ENCODE measurements around the gene UHRF2. TPM values are rescaled to one million over a fixed set of nuclear protein-coding genes. Genes with fewer than 3 reads are reported as not detected.
"Not testable (repeated sequence)": the region's sequence is repeated elsewhere in the genome, so short reads cannot be mapped to it uniquely, and the experiment has no call there.

UHRF2 gene
- polyA plus RNA-seq, 6 donors from 2014 or later, result 7.2 to 52.4 (median 23.6) TPM

- no peak overlapping the region for H3K4me3 Mint-ChIP-seq
- H3K4me1 Mint-ChIP-seq, result no peaks in the 10 kb centered on the region
- H3K27ac Mint-ChIP-seq, result peak overlapping the region in 1 of 6 donors; percentile 42
- ATAC-seq (ENCODE audit: low read depth in 2 of 2) (no peak), DNase-seq (no peak)
- H3K27me3 Mint-ChIP-seq, result no peaks in the 10 kb centered on the region
- peaks cover 4 to 26% (median 20%) of the 10 kb centered on the region in 7 donors for H3K9me3 Mint-ChIP-seq
- H3K36me3 Mint-ChIP-seq, result peaks cover 21 to 27% of the 10 kb centered on the region in 2 donors
Measured at GRCh38 chr9:6522263-6522662, 109.3 kb downstream of the UHRF2 start.

GRCh38 chr9:6525326-6526045 lies 112.5 kb downstream of the UHRF2 start:
- ATAC-seq (ENCODE audit: low read depth in 2 of 2) (no peak), DNase-seq (no peak)
- Mint-ChIP-seq H3K4me3 (no peak overlapping the region), H3K36me3 (peaks cover 21 to 25% of the 10 kb centered on the region in 2 donors), H3K4me1 (no peaks in the 10 kb centered on the region), H3K9me3 (peaks cover 2 to 26% (median 17%) of the 10 kb centered on the region in 7 donors), H3K27ac (no peak overlapping the region), H3K27me3 (no peaks in the 10 kb centered on the region)

- H3K27me3 Mint-ChIP-seq, result no peaks in the 10 kb centered on the region
- H3K36me3 Mint-ChIP-seq, result no peaks in the 10 kb centered on the region
- no peak for ATAC-seq (ENCODE audit: low read depth in 2 of 2)
- H3K27ac Mint-ChIP-seq, result no peak overlapping the region
- DNase-seq, result no peak
- no peak overlapping the region for H3K4me3 Mint-ChIP-seq
- H3K9me3 Mint-ChIP-seq, result no peaks in the 10 kb centered on the region
- H3K4me1 Mint-ChIP-seq, result no peaks in the 10 kb centered on the region
Measured at GRCh38 chr9:6535594-6535993, 122.6 kb downstream of the UHRF2 start.

GRCh38 chr9:6538666-6539071 lies 125.7 kb downstream of the UHRF2 start:
- ATAC-seq (ENCODE audit: low read depth in 2 of 2), result no peak
- Mint-ChIP-seq H3K4me3 (no peak overlapping the region), H3K27ac (no peak overlapping the region), H3K27me3 (no peaks in the 10 kb centered on the region), H3K36me3 (no peaks in the 10 kb centered on the region), H3K4me1 (no peaks in the 10 kb centered on the region), H3K9me3 (no peaks in the 10 kb centered on the region)
- DNase-seq, result no peak

- H3K4me1 Mint-ChIP-seq; H3K27me3 Mint-ChIP-seq; H3K27ac Mint-ChIP-seq; H3K36me3 Mint-ChIP-seq; H3K9me3 Mint-ChIP-seq; H3K4me3 Mint-ChIP-seq; DNase-seq; ATAC-seq (ENCODE audit: low read depth in 2 of 2): not testable (repeated sequence)
Measured at GRCh38 chr9:6542617-6543016, 129.6 kb downstream of the UHRF2 start.

- ATAC-seq (ENCODE audit: low read depth in 2 of 2) (no peak), DNase-seq (no peak)
- no peaks in the 10 kb centered on the region for H3K27me3 Mint-ChIP-seq
- no peak overlapping the region for H3K27ac Mint-ChIP-seq
- no peaks in the 10 kb centered on the region for H3K36me3 Mint-ChIP-seq
- no peak overlapping the region for H3K4me3 Mint-ChIP-seq
- H3K9me3 Mint-ChIP-seq, result no peaks in the 10 kb centered on the region
- no peaks in the 10 kb centered on the region for H3K4me1 Mint-ChIP-seq
Measured at GRCh38 chr9:6543204-6543603, 130.2 kb downstream of the UHRF2 start.

GRCh38 chr9:6545017-6545691 lies 132.2 kb downstream of the UHRF2 start:
- no peak overlapping the region for H3K27ac Mint-ChIP-seq
- H3K4me3 Mint-ChIP-seq, result no peak overlapping the region
- no peak for DNase-seq
- H3K9me3 Mint-ChIP-seq, result no peaks in the 10 kb centered on the region
- H3K27me3 Mint-ChIP-seq, result no peaks in the 10 kb centered on the region
- ATAC-seq (ENCODE audit: low read depth in 2 of 2), result no peak
- H3K36me3 Mint-ChIP-seq, result no peaks in the 10 kb centered on the region
- no peaks in the 10 kb centered on the region for H3K4me1 Mint-ChIP-seq

- Mint-ChIP-seq H3K36me3 (no peaks in the 10 kb centered on the region), H3K4me1 (no peaks in the 10 kb centered on the region), H3K27ac (no peak overlapping the region), H3K9me3 (no peaks in the 10 kb centered on the region), H3K4me3 (no peak overlapping the region), H3K27me3 (no peaks in the 10 kb centered on the region)
- DNase-seq, result no peak
- ATAC-seq (ENCODE audit: low read depth in 2 of 2), result no peak
Measured at GRCh38 chr9:6549106-6549800, 136.3 kb downstream of the UHRF2 start.

- Mint-ChIP-seq H3K9me3 (no peaks in the 10 kb centered on the region), H3K4me1 (peaks cover 0 to 3% (median 0%) of the 10 kb centered on the region in 3 donors), H3K4me3 (no peak overlapping the region), H3K27me3 (no peaks in the 10 kb centered on the region), H3K27ac (no peak overlapping the region), H3K36me3 (no peaks in the 10 kb centered on the region)
- DNase-seq (no peak), ATAC-seq (ENCODE audit: low read depth in 2 of 2) (no peak)
Measured at GRCh38 chr9:6551136-6551535, 138.1 kb downstream of the UHRF2 start.

- Mint-ChIP-seq H3K27ac (peak overlapping the region in 2 of 6 donors; percentile 1 to 26), H3K4me1 (peaks cover 0 to 3% (median 0%) of the 10 kb centered on the region in 3 donors), H3K9me3 (no peaks in the 10 kb centered on the region), H3K27me3 (no peaks in the 10 kb centered on the region), H3K36me3 (no peaks in the 10 kb centered on the region), H3K4me3 (no peak overlapping the region)
- ATAC-seq (ENCODE audit: low read depth in 2 of 2), result no peak
- no peak for DNase-seq
Measured at GRCh38 chr9:6552033-6552432, 139.0 kb downstream of the UHRF2 start.

- DNase-seq (no peak), ATAC-seq (ENCODE audit: low read depth in 2 of 2) (no peak)
- H3K36me3 Mint-ChIP-seq, result peaks cover 0 to 2% of the 10 kb centered on the region in 2 donors
- H3K9me3 Mint-ChIP-seq, result no peaks in the 10 kb centered on the region
- peaks cover 0 to 3% (median 0%) of the 10 kb centered on the region in 3 donors for H3K4me1 Mint-ChIP-seq
- H3K27me3 Mint-ChIP-seq, result no peaks in the 10 kb centered on the region
- H3K27ac Mint-ChIP-seq, result no peak overlapping the region
- H3K4me3 Mint-ChIP-seq, result no peak overlapping the region
Measured at GRCh38 chr9:6552498-6553121, 139.6 kb downstream of the UHRF2 start.

- Mint-ChIP-seq H3K36me3 (peaks cover 0 to 5% of the 10 kb centered on the region in 2 donors), H3K9me3 (no peaks in the 10 kb centered on the region), H3K4me1 (peaks cover 0 to 3% (median 0%) of the 10 kb centered on the region in 3 donors), H3K4me3 (no peak overlapping the region), H3K27ac (peak overlapping the region in 1 of 6 donors; percentile 37), H3K27me3 (no peaks in the 10 kb centered on the region)
- no peak for DNase-seq
- ATAC-seq (ENCODE audit: low read depth in 2 of 2), result no peak
Measured at GRCh38 chr9:6553866-6554265, 140.9 kb downstream of the UHRF2 start.
